CD4-positive, alpha-beta T cell (primary cell): Measurements from ENCODE around the gene PPP1R2. TPM values are rescaled to one million over a fixed set of nuclear protein-coding genes. Genes with fewer than 3 reads are reported as not detected.

ENCODE experiments used
- ATAC-seq: fragments of 200-7000 bp; cut with Tn5 transposase; one replicate; pipeline ENCODE4 v1.10.0; 2022; ENCODE audit warnings: mild to moderate bottlenecking; ENCODE audit not compliant: poor library complexity
- CTCF ChIA-PET: fragments of 350-600 bp; sonication (Branson Sonifier 250); formaldehyde crosslinking; loops from one replicate; lab custom pipeline; 2021; ENCODE audit warnings: antibody characterized with exemption, inconsistent platforms; lab: Charles Lee
- POLR2A ChIA-PET: fragments of 350-600 bp; sonication (Branson Sonifier 250); formaldehyde crosslinking; loops from one replicate; lab custom pipeline; 2021; ENCODE audit warnings: antibody characterized with exemption, inconsistent platforms; lab: Charles Lee
- DNase-seq, 14 experiments: peaks; one replicate each; pipeline ENCODE4 v3.0.0-alpha.2; 2013 to 2020; ENCODE audit warnings: mixed read lengths in 2 of 14
- H3K27ac ChIP-seq, 2 donors: one replicate each; pipeline versions ENCODE4 v1.5.1 to v1.7.0; 2013; ENCODE audit warnings: low read length in 2 of 2, low read depth in 1 of 2, mild to moderate bottlenecking in 1 of 2
- H3K27me3 ChIP-seq, 2 experiments: 1 replicate in 1 of 2; 2 replicates in 1 of 2; pipeline versions ENCODE4 v1.6.1 to v1.7.0; 2013; ENCODE audit warnings: low read length in 2 of 2, control low read depth in 1 of 2, mild to moderate bottlenecking in 1 of 2, moderate library complexity in 1 of 2; ENCODE audit not compliant: insufficient read depth in 2 of 2, control insufficient read depth in 1 of 2
- H3K36me3 ChIP-seq: one replicate; pipeline ENCODE4 v1.6.1; 2013; ENCODE audit warnings: low read length, control low read depth; ENCODE audit not compliant: insufficient read depth
- H3K4me1 ChIP-seq: one replicate; pipeline ENCODE4 v1.6.1; 2013; ENCODE audit warnings: low read length, control low read depth; ENCODE audit not compliant: insufficient read depth
- H3K4me3 ChIP-seq: one replicate; pipeline ENCODE4 v1.5.1; 2013; ENCODE audit warnings: mild to moderate bottlenecking, low read length, moderate library complexity
- H3K9me3 ChIP-seq, 2 experiments: 1 replicate in 1 of 2; 2 replicates in 1 of 2; pipeline versions ENCODE4 v1.6.1 to v1.7.0; 2013; ENCODE audit warnings: low read length in 2 of 2, mild to moderate bottlenecking in 2 of 2, control low read depth in 1 of 2, moderate library complexity in 1 of 2; ENCODE audit not compliant: control insufficient read depth in 1 of 2, insufficient read depth in 1 of 2
- H3K27ac Mint-ChIP-seq: one replicate; pipeline ENCODE4 v1.8.0; 2020; ENCODE audit warnings: mixed read lengths
- H3K27me3 Mint-ChIP-seq: one replicate; pipeline ENCODE4 v1.8.0; 2021; ENCODE audit warnings: mixed read lengths
- H3K36me3 Mint-ChIP-seq: one replicate; pipeline ENCODE4 v1.8.0; 2021; ENCODE audit warnings: low read depth, mixed read lengths
- H3K4me1 Mint-ChIP-seq: one replicate; pipeline ENCODE4 v1.8.0; 2021; ENCODE audit warnings: low read depth, mixed read lengths
- H3K4me3 Mint-ChIP-seq: one replicate; pipeline ENCODE4 v1.8.0; 2020; ENCODE audit warnings: mild to moderate bottlenecking, mixed read lengths
- H3K9me3 Mint-ChIP-seq: one replicate; pipeline ENCODE4 v1.8.0; 2020; ENCODE audit warnings: mixed read lengths
- intact Hi-C, 2 experiments: fragments of 100-400 bp; cut with DNase I in 1 of 2; cut with micrococcal nuclease in 1 of 2; formaldehyde crosslinking; loops; one replicate each; pipeline versions ENCODE4 v1.15.1 to v1.9.0; 2023 to 2025; cut with DNase I, micrococcal nuclease
- total RNA-seq, 174 experiments: library from RNA in 2 of 174; stranded (reverse) in 2 of 174; gene quantifications; one replicate each; pipeline ENCODE4 v1.2.3 and lab custom pipeline; 2021 to 2026
- TF ChIP-seq, protein P1 (sequence below): fragments of 200-600 bp; IDR thresholded peaks from one replicate; pipeline ENCODE4 v1.8.0; 2022; ENCODE audit warnings: antibody characterized with exemption, mild to moderate bottlenecking

PPP1R2 gene
- total RNA-seq, 2 experiments from 2014 or later = 205 to 210 TPM

DNA sequence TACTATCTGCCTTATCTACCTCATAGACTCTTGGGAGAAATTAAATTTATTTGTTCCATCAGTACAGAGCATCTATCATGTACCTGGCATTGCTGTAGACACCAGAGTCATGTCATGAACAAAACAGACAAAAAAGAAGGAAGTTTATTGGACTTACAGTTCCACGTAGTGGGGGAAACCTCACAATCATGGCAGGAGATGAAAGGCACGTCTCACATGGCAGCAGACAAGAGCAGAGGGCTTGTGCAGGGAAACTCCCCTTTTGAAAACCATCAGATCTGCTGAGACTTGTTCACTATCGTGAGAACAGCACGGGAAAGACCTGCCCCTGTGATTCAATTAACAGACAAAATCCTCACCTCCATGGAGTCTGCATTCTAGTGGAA, 74.7 kb downstream of the PPP1R2 start:
- Mint-ChIP-seq H3K27ac (peak overlapping the region; percentile 76), H3K4me3 (no peak overlapping the region), H3K27me3 (no peaks in the 10 kb centered on the region), H3K9me3 (peaks cover 14% of the 10 kb centered on the region), H3K36me3 (peaks cover 5% of the 10 kb centered on the region), H3K4me1 (peaks cover 8% of the 10 kb centered on the region)
- TF ChIP-seq, protein P1, sequence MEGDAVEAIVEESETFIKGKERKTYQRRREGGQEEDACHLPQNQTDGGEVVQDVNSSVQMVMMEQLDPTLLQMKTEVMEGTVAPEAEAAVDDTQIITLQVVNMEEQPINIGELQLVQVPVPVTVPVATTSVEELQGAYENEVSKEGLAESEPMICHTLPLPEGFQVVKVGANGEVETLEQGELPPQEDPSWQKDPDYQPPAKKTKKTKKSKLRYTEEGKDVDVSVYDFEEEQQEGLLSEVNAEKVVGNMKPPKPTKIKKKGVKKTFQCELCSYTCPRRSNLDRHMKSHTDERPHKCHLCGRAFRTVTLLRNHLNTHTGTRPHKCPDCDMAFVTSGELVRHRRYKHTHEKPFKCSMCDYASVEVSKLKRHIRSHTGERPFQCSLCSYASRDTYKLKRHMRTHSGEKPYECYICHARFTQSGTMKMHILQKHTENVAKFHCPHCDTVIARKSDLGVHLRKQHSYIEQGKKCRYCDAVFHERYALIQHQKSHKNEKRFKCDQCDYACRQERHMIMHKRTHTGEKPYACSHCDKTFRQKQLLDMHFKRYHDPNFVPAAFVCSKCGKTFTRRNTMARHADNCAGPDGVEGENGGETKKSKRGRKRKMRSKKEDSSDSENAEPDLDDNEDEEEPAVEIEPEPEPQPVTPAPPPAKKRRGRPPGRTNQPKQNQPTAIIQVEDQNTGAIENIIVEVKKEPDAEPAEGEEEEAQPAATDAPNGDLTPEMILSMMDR = no peak
- Histone ChIP-seq H3K27ac (no peak overlapping the region), H3K4me1 (no peaks in the 10 kb centered on the region), H3K4me3 (no peak overlapping the region), H3K36me3 (no peaks in the 10 kb centered on the region), H3K27me3 (no peaks in the 10 kb centered on the region), H3K9me3 (peaks cover 8 to 14% of the 10 kb centered on the region in 2 experiments)
- intact Hi-C loops = no loop called here
- ChIA-PET CTCF (no interaction called here), POLR2A (no interaction called here)
- DNase-seq = peak in 2 of 14 experiments; percentile 19 to 24
- peak; percentile 55 for ATAC-seq

DNA sequence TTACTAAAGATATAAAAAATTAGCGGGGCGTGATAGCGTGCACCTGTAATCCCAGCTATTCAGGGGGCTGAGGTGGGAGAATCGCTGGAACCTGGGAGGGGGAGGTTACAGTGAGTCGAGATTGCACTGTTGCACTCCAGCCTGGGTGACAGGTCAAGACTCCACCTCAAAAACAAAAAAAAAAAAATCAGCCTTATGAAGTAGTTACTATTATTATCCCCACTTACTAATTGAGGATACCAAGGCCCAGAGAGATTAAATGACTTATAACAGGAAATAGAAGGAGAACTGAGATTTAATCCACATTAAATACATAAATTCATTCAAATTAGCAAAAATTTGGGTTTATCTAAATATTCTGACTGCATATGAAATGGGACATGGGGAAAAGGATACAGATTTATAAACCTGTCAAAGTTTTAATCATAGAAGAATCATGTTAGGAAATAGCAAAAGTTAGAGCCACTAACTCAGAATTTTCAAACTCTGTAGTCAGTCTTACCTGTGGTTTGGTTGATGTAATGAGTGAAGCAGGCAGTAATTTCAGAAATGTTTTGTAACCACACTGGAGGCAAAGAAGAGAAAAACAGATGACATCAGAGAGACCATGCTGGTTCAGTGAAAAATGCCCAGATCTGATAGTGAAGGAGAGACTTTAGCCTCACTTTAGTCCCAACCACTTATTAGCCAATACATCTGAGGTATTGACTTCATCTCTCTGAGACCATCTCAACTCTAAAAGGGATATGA, 75.3 kb downstream of the PPP1R2 start:
- H3K27ac Mint-ChIP-seq = peak overlapping the region; percentile 76
- TF ChIP-seq, protein P1 = no peak
- H3K9me3 Mint-ChIP-seq = peaks cover 14% of the 10 kb centered on the region
- DNase-seq (peak in 2 of 14 experiments; percentile 19 to 26), ATAC-seq (peak; percentile 82)
- Histone ChIP-seq H3K9me3 (peaks cover 8 to 14% of the 10 kb centered on the region in 2 experiments), H3K27ac (no peak overlapping the region), H3K4me1 (no peaks in the 10 kb centered on the region), H3K4me3 (no peak overlapping the region), H3K27me3 (no peaks in the 10 kb centered on the region), H3K36me3 (no peaks in the 10 kb centered on the region)
- peaks cover 5% of the 10 kb centered on the region for H3K36me3 Mint-ChIP-seq
- ChIA-PET POLR2A (no interaction called here), CTCF (no interaction called here)
- peaks cover 8% of the 10 kb centered on the region for H3K4me1 Mint-ChIP-seq
- no peak overlapping the region for H3K4me3 Mint-ChIP-seq
- intact Hi-C loops = no loop called here
- no peaks in the 10 kb centered on the region for H3K27me3 Mint-ChIP-seq

DNA sequence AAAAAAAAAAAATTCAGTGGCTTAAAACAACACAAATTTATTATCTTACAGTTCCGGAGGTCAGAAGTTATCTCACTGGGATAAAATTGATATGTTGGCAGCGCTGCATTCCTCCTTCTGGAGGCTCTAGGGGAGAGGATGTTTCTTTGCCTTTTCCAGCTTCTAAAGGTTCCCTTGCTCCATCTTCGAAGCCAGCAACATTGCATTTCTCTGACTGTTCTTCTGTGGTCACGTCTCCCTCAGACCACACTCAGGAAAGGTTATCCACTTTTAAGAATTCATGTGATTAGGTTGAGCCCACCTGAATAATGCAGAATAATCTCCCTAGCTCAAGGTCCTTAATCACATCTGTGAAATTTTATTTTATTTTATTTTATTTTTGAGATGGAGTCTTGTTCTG, 76.9 kb downstream of the PPP1R2 start:
- CTCF ChIA-PET = no interaction called here
- Histone ChIP-seq H3K36me3 (no peaks in the 10 kb centered on the region), H3K4me1 (no peaks in the 10 kb centered on the region), H3K27ac (no peak overlapping the region), H3K9me3 (peaks cover 8 to 14% of the 10 kb centered on the region in 2 experiments), H3K4me3 (no peak overlapping the region), H3K27me3 (no peaks in the 10 kb centered on the region)
- DNase-seq = no peak
- Mint-ChIP-seq H3K4me3 (no peak overlapping the region), H3K36me3 (peaks cover 5% of the 10 kb centered on the region), H3K27me3 (no peaks in the 10 kb centered on the region), H3K4me1 (peaks cover 8% of the 10 kb centered on the region), H3K27ac (no peak overlapping the region), H3K9me3 (peaks cover 14% of the 10 kb centered on the region)
- POLR2A ChIA-PET = no interaction called here
- TF ChIP-seq, protein P1 = no peak
- intact Hi-C loops = no loop called here
- ATAC-seq = no peak

Other genes starting within 250 kb of the PPP1R2 start
- 10 to 100 TPM; 50.7 to 51.4 TPM for gene ACAP2, start 100.3 kb downstream of the PPP1R2 start, total RNA-seq
- not detected for gene APOD, start 40.6 kb upstream of the PPP1R2 start, total RNA-seq
- 1 to 10 TPM; 3.9 to 4.1 TPM for gene MUC20, start 177.7 kb upstream of the PPP1R2 start, total RNA-seq